Natural killer cell (primary cell): ENCODE results near the gene TMEM125. TPM values are rescaled to one million over a fixed set of nuclear protein-coding genes. Genes with fewer than 3 reads are reported as not detected.

Experiments used
- ATAC-seq, 3 donors: fragments of 150-1000 bp in 2 of 3; fragments of 200-7000 bp in 1 of 3; cut with Tn5 transposase; 1 replicate in 1 of 3; 2 replicates in 2 of 3; pipeline ENCODE4 v1.10.0; 2021; ENCODE audit warnings: mild to moderate bottlenecking in 2 of 3, moderate library complexity in 2 of 3
- DNase-seq, 2 donors: peaks; one replicate each; pipeline versions ENCODE4 v3.0.0 to v3.0.0-alpha.2; 2013 to 2021; ENCODE audit warnings: mixed read lengths in 1 of 2
- H3K27ac ChIP-seq: one replicate; pipeline ENCODE4 v1.5.1; 2013; ENCODE audit warnings: mild to moderate bottlenecking, low read length
- H3K27me3 ChIP-seq: one replicate; pipeline ENCODE4 v1.6.1; 2013; ENCODE audit warnings: low read length; ENCODE audit not compliant: control insufficient read depth, insufficient read depth
- H3K36me3 ChIP-seq: one replicate; pipeline ENCODE4 v1.6.1; 2013; ENCODE audit warnings: low read length; ENCODE audit not compliant: control insufficient read depth, insufficient read depth
- H3K4me1 ChIP-seq: one replicate; pipeline ENCODE4 v1.6.1; 2013; ENCODE audit warnings: low read length; ENCODE audit not compliant: control insufficient read depth, insufficient read depth
- H3K4me3 ChIP-seq: one replicate; pipeline ENCODE4 v1.5.1; 2013; ENCODE audit warnings: low read length
- H3K9me3 ChIP-seq: one replicate; pipeline ENCODE4 v1.6.1; 2013; ENCODE audit warnings: low read length; ENCODE audit not compliant: control insufficient read depth, insufficient read depth
- H3K27ac Mint-ChIP-seq, 2 donors: one replicate each; pipeline ENCODE4 v1.8.0; 2022; ENCODE audit warnings: mild to moderate bottlenecking in 2 of 2, mixed read lengths in 2 of 2, moderate library complexity in 1 of 2
- H3K27me3 Mint-ChIP-seq, 2 donors: one replicate each; pipeline ENCODE4 v1.8.0; 2022; ENCODE audit warnings: low read depth in 2 of 2, mixed read lengths in 2 of 2
- H3K36me3 Mint-ChIP-seq: one replicate; pipeline ENCODE4 v1.8.0; 2022; ENCODE audit warnings: mixed read lengths
- H3K4me1 Mint-ChIP-seq, 2 donors: one replicate each; pipeline ENCODE4 v1.8.0; 2022; ENCODE audit warnings: mixed read lengths in 2 of 2
- H3K4me3 Mint-ChIP-seq: one replicate; pipeline ENCODE4 v1.8.0; 2022; ENCODE audit warnings: mild to moderate bottlenecking, moderate library complexity, mixed read lengths
- H3K9me3 Mint-ChIP-seq, 2 donors: one replicate each; pipeline ENCODE4 v1.8.0; 2022; ENCODE audit warnings: mixed read lengths in 2 of 2
- CTCF ChIP-seq: fragments of 200-600 bp; IDR thresholded peaks from one replicate; pipeline ENCODE4 v1.8.0; 2022; ENCODE audit warnings: antibody characterized with exemption
- WGBS: methylation state at CpG from one replicate; pipeline ENCODE4 v1.1.7; 2013; ENCODE audit warnings: missing lambda C conversion rate; ENCODE audit not compliant: insufficient coverage; 5-methylcytosine and 5-hydroxymethylcytosine counted together
- intact Hi-C: fragments of 100-400 bp; cut with micrococcal nuclease; formaldehyde crosslinking; loops from one replicate; pipeline ENCODE4 v1.14.2; 2022
- total RNA-seq, 4 donors: library from RNA; stranded (reverse); fragments of 120-200 nt in 1 of 4; gene quantifications; one replicate each; pipeline versions ENCODE4 v1.2.3 to v1.2.4, GENCODE V29; 2013 to 2022

Gene TMEM125
- total RNA-seq, 3 donors from 2014 or later (not counting 1 experiment from before 2014, with no cell fraction given) = not detected

DNA sequence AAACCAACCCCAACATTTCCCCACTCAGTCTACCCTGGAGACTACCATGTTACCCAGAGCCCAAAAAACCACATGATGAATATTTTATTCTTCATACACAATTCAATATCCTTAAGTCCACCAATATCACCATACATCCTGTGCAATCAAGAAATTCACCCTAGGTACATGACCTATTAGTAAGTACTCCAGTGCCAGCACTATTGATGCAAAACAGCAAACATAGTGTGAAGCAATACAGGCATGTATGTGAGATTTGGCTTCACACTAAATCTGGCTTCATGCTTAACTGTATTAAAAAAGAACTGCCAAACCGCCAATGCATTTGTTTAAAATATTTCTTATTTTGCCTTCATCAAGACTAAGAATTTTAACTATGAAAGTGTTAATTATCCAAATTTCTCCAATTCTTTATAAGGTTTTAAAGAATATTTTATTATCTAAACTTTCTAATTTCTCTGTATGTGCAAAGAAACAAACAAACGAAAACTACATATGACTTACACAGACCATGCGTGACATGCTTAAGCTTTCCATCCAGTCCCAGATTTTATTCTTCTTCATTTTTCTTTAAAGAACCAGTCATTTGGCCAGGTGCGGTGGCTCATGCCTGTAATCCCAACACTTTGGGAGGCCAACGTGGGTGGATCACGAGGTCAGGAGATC lies 22.4 kb upstream of the TMEM125 start:
- no peak overlapping the region for H3K27ac Mint-ChIP-seq
- WGBS = 74% methylated on average over 5 of the region's 6 CpGs
- H3K9me3 Mint-ChIP-seq = no peaks in the 10 kb centered on the region
- Histone ChIP-seq H3K36me3 (no peaks in the 10 kb centered on the region), H3K4me1 (no peaks in the 10 kb centered on the region), H3K27me3 (no peaks in the 10 kb centered on the region), H3K9me3 (no peaks in the 10 kb centered on the region), H3K4me3 (no peak overlapping the region), H3K27ac (no peak overlapping the region)
- TF ChIP-seq CTCF = no peak
- ATAC-seq (no peak), DNase-seq (no peak)
- H3K36me3 Mint-ChIP-seq = no peaks in the 10 kb centered on the region
- no peaks in the 10 kb centered on the region for H3K4me1 Mint-ChIP-seq
- no peak overlapping the region for H3K4me3 Mint-ChIP-seq
- intact Hi-C loops = no loop called here
- H3K27me3 Mint-ChIP-seq = peaks cover 10 to 11% of the 10 kb centered on the region in 2 donors

GRCh38 chr1:43250351-43250761 lies 19.4 kb upstream of the TMEM125 start:
- ATAC-seq (no peak), DNase-seq (no peak)
- Histone ChIP-seq H3K4me3 (no peak overlapping the region), H3K4me1 (no peaks in the 10 kb centered on the region), H3K36me3 (no peaks in the 10 kb centered on the region), H3K27ac (no peak overlapping the region), H3K27me3 (no peaks in the 10 kb centered on the region), H3K9me3 (no peaks in the 10 kb centered on the region)
- TF ChIP-seq CTCF = no peak
- no peaks in the 10 kb centered on the region for H3K9me3 Mint-ChIP-seq
- H3K27ac Mint-ChIP-seq = no peak overlapping the region
- intact Hi-C loops = no loop called here
- H3K27me3 Mint-ChIP-seq = peaks cover 18 to 21% of the 10 kb centered on the region in 2 donors
- H3K4me1 Mint-ChIP-seq = no peaks in the 10 kb centered on the region
- H3K36me3 Mint-ChIP-seq = no peaks in the 10 kb centered on the region
- no peak overlapping the region for H3K4me3 Mint-ChIP-seq
- 81% methylated on average over 3 of the region's 3 CpGs for WGBS

DNA sequence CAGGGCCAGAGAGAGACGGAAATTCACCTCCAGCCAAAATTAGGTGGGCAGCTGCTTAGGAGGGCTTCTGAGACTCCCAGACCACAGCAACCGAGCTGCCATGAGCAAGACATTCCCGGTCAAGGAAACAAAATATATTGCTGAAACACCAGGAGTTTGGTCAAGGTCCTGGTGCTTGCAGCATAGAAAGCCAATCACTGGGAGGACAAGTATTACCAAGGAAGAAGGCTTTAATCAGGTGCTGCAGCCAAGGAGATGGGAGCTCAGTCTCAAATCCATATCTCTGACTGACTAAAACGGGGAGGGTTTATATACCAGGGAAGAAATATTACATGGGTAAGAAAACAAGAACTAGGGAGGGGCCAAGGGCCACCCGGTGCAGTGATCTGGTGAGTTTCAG lies 18.8 kb upstream of the TMEM125 start:
- Histone ChIP-seq H3K27ac (no peak overlapping the region), H3K4me3 (no peak overlapping the region), H3K36me3 (no peaks in the 10 kb centered on the region), H3K4me1 (no peaks in the 10 kb centered on the region), H3K27me3 (no peaks in the 10 kb centered on the region), H3K9me3 (no peaks in the 10 kb centered on the region)
- intact Hi-C loops = no loop called here
- Mint-ChIP-seq H3K36me3 (no peaks in the 10 kb centered on the region), H3K27me3 (peaks cover 16 to 21% of the 10 kb centered on the region in 2 donors), H3K4me3 (no peak overlapping the region), H3K9me3 (no peaks in the 10 kb centered on the region), H3K4me1 (no peaks in the 10 kb centered on the region), H3K27ac (no peak overlapping the region)
- DNase-seq = no peak
- ATAC-seq = no peak
- WGBS = 90% methylated on average over 5 of the region's 5 CpGs
- TF ChIP-seq CTCF = no peak

DNA sequence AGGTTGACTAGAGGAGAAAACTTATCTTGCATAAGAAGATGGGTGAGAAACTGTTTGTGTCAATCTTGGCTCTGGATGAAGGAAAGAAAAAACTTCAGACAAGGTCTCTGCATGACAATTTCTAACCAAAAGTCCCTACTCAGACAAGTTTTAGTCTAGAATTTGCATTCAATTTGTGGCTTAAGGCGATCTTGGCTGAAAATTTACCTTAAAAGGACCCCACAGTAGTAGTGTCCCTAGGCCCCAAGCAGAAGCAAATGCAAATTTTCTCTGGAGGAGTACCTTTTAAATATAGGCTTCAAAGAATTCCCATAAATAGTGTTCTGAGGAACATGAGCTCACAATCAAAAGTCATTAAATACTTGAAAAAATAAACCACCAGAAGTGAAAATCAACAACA lies 17.6 kb upstream of the TMEM125 start:
- H3K9me3 Mint-ChIP-seq = no peaks in the 10 kb centered on the region
- H3K4me3 Mint-ChIP-seq = no peak overlapping the region
- Histone ChIP-seq H3K27ac (no peak overlapping the region), H3K36me3 (no peaks in the 10 kb centered on the region), H3K27me3 (no peaks in the 10 kb centered on the region), H3K4me3 (no peak overlapping the region), H3K9me3 (no peaks in the 10 kb centered on the region), H3K4me1 (no peaks in the 10 kb centered on the region)
- H3K27ac Mint-ChIP-seq = no peak overlapping the region
- no peaks in the 10 kb centered on the region for H3K36me3 Mint-ChIP-seq
- intact Hi-C loops = no loop called here
- DNase-seq = no peak
- no peak for ATAC-seq
- 75% methylated on average over 1 of the region's 1 CpG for WGBS
- H3K27me3 Mint-ChIP-seq = peaks cover 16 to 21% of the 10 kb centered on the region in 2 donors
- no peak for TF ChIP-seq CTCF
- H3K4me1 Mint-ChIP-seq = no peaks in the 10 kb centered on the region
